ENCODE results near the gene PEX26. TPM values are rescaled to one million over a fixed set of nuclear protein-coding genes. Genes with fewer than 3 reads are reported as not detected.

Gene PEX26
- total RNA-seq, 2 experiments from 2014 or later = 17.6 to 43.5 TPM

DNA sequence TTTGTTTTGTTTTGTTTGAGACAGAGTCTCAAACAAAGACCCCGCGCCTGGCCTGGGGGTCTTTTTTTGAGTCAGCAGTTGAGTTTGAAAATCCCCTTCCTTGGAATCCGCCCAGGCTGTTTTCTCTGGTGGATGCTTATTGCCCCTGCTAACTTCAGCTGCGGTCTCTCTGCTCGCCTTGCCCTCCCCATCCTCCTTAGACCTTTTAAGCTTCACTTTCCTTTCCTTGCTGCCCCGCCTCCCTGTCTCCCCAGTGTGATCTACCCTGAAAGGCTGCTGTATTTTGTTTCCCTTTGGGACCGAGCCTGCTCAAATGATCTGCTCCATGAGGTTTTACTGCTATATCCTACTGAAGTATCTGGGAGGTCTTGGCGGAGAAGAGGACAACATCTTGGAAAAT is 74.7 kb downstream of the PEX26 start:
- POLR2A ChIA-PET = interaction anchor here (0.7 to 0.8 kb wide), 2 partner anchors 22 to 1002 kb away, joined by 3 to 4 read pairs; no protein-coding TSS in a partner anchor
- Histone ChIP-seq H3K9me2 (ENCODE audit: insufficient read depth, low read length) (no peaks in the 10 kb centered on the region), H3K4me1 (ENCODE audit: insufficient read depth, low read length, poor library complexity, severe bottlenecking) (peaks cover 6% of the 10 kb centered on the region), H3K79me2 (ENCODE audit: insufficient read depth, low read depth, low read length) (no peaks in the 10 kb centered on the region), H3K36me3 (ENCODE audit: insufficient read depth, low read length) (no peaks in the 10 kb centered on the region), H2AFZ (ENCODE audit: low read length) (no peak overlapping the region), H3K9me3 (ENCODE audit: low read length) (no peaks in the 10 kb centered on the region), H3K4me2 (ENCODE audit: low read length) (no peak overlapping the region), H4K20me1 (ENCODE audit: insufficient read depth, low read length) (no peaks in the 10 kb centered on the region), H3K4me3 (ENCODE audit: low read depth, low read length, poor library complexity, severe bottlenecking) (no peak overlapping the region), H3K27ac (ENCODE audit: low read depth, low read length, poor library complexity, severe bottlenecking) (no peak overlapping the region)
- no TSS peak for BruUV-seq (replicated peaks)
- DNase-seq (ENCODE audit: low spot score) = no peak
- intact Hi-C loops (cut with micrococcal nuclease; ENCODE audit: unreplicated experiment) = loop anchor here (5.0 kb wide), 1 partner anchor 320 kb away; no protein-coding TSS in a partner anchor
- CTCF ChIA-PET (ENCODE audit: unreplicated experiment) = interaction anchor here (0.6 kb wide), 1 partner anchor 21 kb away, joined by 3 read pairs; no protein-coding TSS in a partner anchor
- TF ChIP-seq, protein P1, sequence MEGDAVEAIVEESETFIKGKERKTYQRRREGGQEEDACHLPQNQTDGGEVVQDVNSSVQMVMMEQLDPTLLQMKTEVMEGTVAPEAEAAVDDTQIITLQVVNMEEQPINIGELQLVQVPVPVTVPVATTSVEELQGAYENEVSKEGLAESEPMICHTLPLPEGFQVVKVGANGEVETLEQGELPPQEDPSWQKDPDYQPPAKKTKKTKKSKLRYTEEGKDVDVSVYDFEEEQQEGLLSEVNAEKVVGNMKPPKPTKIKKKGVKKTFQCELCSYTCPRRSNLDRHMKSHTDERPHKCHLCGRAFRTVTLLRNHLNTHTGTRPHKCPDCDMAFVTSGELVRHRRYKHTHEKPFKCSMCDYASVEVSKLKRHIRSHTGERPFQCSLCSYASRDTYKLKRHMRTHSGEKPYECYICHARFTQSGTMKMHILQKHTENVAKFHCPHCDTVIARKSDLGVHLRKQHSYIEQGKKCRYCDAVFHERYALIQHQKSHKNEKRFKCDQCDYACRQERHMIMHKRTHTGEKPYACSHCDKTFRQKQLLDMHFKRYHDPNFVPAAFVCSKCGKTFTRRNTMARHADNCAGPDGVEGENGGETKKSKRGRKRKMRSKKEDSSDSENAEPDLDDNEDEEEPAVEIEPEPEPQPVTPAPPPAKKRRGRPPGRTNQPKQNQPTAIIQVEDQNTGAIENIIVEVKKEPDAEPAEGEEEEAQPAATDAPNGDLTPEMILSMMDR (conservative IDR thresholded peaks at IDR 0.05; ENCODE audit: low read length) = no peak
- no peak for TF ChIP-seq EZH2phosphoT487 (IDR thresholded peaks at IDR 0.05; ENCODE audit: borderline replicate concordance, low read depth, low read length)

DNA sequence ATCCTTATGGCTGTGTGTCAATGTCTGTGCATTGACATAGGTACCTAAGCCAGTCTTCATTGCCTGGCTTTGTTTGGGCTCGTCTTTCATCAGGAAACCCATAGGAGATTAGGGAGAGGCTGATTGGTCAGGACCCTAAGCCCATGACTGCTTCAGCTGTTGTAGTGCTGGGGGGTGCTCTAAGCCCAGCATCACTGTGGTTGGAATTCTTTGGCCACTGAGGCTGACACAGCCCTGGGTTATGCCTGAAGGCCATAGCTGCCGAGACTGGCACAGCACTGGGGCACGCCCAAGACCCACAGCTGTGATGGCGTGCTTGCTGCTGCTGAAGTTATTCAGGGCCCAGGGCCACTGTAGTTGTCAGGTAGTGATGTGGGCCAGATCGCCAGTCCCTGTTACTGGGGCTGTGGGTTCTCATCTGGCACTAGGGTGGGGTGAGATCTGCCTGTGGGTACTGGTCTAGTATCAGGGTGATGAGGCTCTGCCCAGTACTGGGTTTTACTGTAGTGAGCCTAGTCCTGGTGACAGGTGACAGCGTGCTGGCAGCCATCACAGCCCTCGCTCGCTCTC is 77.1 kb downstream of the PEX26 start:
- no peak overlapping the region for H3K27ac ChIP-seq (ENCODE audit: low read depth, low read length, poor library complexity, severe bottlenecking)
- no peak overlapping the region for H3K4me2 ChIP-seq (ENCODE audit: low read length)
- TF ChIP-seq, protein P1 (conservative IDR thresholded peaks at IDR 0.05; ENCODE audit: low read length) = no peak
- no peak for TF ChIP-seq EZH2phosphoT487 (IDR thresholded peaks at IDR 0.05; ENCODE audit: borderline replicate concordance, low read depth, low read length)
- no peaks in the 10 kb centered on the region for H3K79me2 ChIP-seq (ENCODE audit: insufficient read depth, low read depth, low read length)
- intact Hi-C loops (cut with micrococcal nuclease; ENCODE audit: unreplicated experiment) = loop anchor here (5.0 kb wide), 1 partner anchor 323 kb away; no protein-coding TSS in a partner anchor
- H3K36me3 ChIP-seq (ENCODE audit: insufficient read depth, low read length) = no peaks in the 10 kb centered on the region
- POLR2A ChIA-PET = no interaction called here
- no peaks in the 10 kb centered on the region for H3K9me2 ChIP-seq (ENCODE audit: insufficient read depth, low read length)
- no peak overlapping the region for H3K4me3 ChIP-seq (ENCODE audit: low read depth, low read length, poor library complexity, severe bottlenecking)
- DNase-seq (ENCODE audit: low spot score) = no peak
- CTCF ChIA-PET (ENCODE audit: unreplicated experiment) = no interaction called here
- H3K4me1 ChIP-seq (ENCODE audit: insufficient read depth, low read length, poor library complexity, severe bottlenecking) = no peaks in the 10 kb centered on the region
- H3K9me3 ChIP-seq (ENCODE audit: low read length) = no peaks in the 10 kb centered on the region
- no peak overlapping the region for H2AFZ ChIP-seq (ENCODE audit: low read length)
- no TSS peak for BruUV-seq (replicated peaks)
- no peaks in the 10 kb centered on the region for H4K20me1 ChIP-seq (ENCODE audit: insufficient read depth, low read length)

Small RNAs within 50 kb of the gene (small RNA-seq; reads per million reads assigned to genes)
- gene AC016027.5 = not detected

Other genes starting within 250 kb of the PEX26 start
- 80.9 and 93.2 TPM in 2 replicates for gene MICAL3, start 53.4 kb upstream of the PEX26 start, total RNA-seq (2014; rRNA removed; shearing (Covaris generic))
- 175 and 210 TPM in 2 replicates for gene MICAL3, start 53.4 kb upstream of the PEX26 start, total RNA-seq (2022)
- 1.9 and 2.8 TPM in 2 replicates for gene TUBA8, start 32.8 kb downstream of the PEX26 start, total RNA-seq (2014; rRNA removed; shearing (Covaris generic))
- gene TUBA8, start 32.8 kb downstream of the PEX26 start, total RNA-seq (2022) = 2.0 TPM in 2 replicates
- gene USP18, start 72.2 kb downstream of the PEX26 start, total RNA-seq (2014; rRNA removed; shearing (Covaris generic)) = 0.32 TPM in 1 of 2 replicates, not detected in the other
- 0.33 and 0.68 TPM in 2 replicates for gene USP18, start 72.2 kb downstream of the PEX26 start, total RNA-seq (2022)